ENCODE measurements around the gene TMEM11.
"Not testable (repeated sequence)": the region's sequence is repeated elsewhere in the genome, so short reads cannot be mapped to it uniquely, and the experiment has no call there.

The TMEM11 gene

GRCh38 chr17:21212826-21213637 is 929 bp downstream of the TMEM11 start:
- no peak for DNase-seq (ENCODE audit: low read depth in 4 of 4, low spot score in 1 of 4)

GRCh38 chr17:21211825-21212479 is 2.0 kb downstream of the TMEM11 start:
- no peak for DNase-seq (ENCODE audit: low read depth in 4 of 4, low spot score in 1 of 4)

GRCh38 chr17:21210411-21211076 is 3.4 kb downstream of the TMEM11 start:
- DNase-seq (ENCODE audit: low read depth in 4 of 4, low spot score in 1 of 4), result no peak

- DNase-seq (ENCODE audit: low read depth in 4 of 4, low spot score in 1 of 4), result no peak
Observed at GRCh38 chr17:21209511-21210175, 4.3 kb downstream of the TMEM11 start.

GRCh38 chr17:21208352-21208751 is 5.6 kb downstream of the TMEM11 start:
- no peak for DNase-seq (ENCODE audit: low read depth in 4 of 4, low spot score in 1 of 4)

GRCh38 chr17:21204935-21205334 is 9.0 kb downstream of the TMEM11 start:
- no peak for DNase-seq (ENCODE audit: low read depth in 4 of 4, low spot score in 1 of 4)

- no peak for DNase-seq (ENCODE audit: low read depth in 4 of 4, low spot score in 1 of 4)
Observed at GRCh38 chr17:21202512-21202911, 11.4 kb downstream of the TMEM11 start.

- DNase-seq (ENCODE audit: low read depth in 4 of 4, low spot score in 1 of 4), result no peak
Observed at GRCh38 chr17:21201874-21202273, 12.1 kb downstream of the TMEM11 start.

- no peak for DNase-seq (ENCODE audit: low read depth in 4 of 4, low spot score in 1 of 4)
Observed at GRCh38 chr17:21201298-21201595, 12.7 kb downstream of the TMEM11 start.

GRCh38 chr17:21200590-21201297 is 13.2 kb downstream of the TMEM11 start:
- no peak for DNase-seq (ENCODE audit: low read depth in 4 of 4, low spot score in 1 of 4)

GRCh38 chr17:21199856-21200255 is 14.1 kb downstream of the TMEM11 start:
- DNase-seq (ENCODE audit: low read depth in 4 of 4, low spot score in 1 of 4), result no peak

GRCh38 chr17:21199311-21199710 is 14.7 kb downstream of the TMEM11 start:
- no peak for DNase-seq (ENCODE audit: low read depth in 4 of 4, low spot score in 1 of 4)

GRCh38 chr17:21198411-21198810 is 15.6 kb downstream of the TMEM11 start:
- DNase-seq (ENCODE audit: low read depth in 4 of 4, low spot score in 1 of 4), result no peak

- no peak for DNase-seq (ENCODE audit: low read depth in 4 of 4, low spot score in 1 of 4)
Observed at GRCh38 chr17:21196126-21196525, 17.8 kb downstream of the TMEM11 start.

GRCh38 chr17:21194703-21195102 is 19.3 kb downstream of the TMEM11 start:
- no peak for DNase-seq (ENCODE audit: low read depth in 4 of 4, low spot score in 1 of 4)

- DNase-seq (ENCODE audit: low read depth in 4 of 4, low spot score in 1 of 4), result no peak
Observed at GRCh38 chr17:21194226-21194625, 19.7 kb downstream of the TMEM11 start.

GRCh38 chr17:21193031-21193430 is 20.9 kb downstream of the TMEM11 start:
- DNase-seq (ENCODE audit: low read depth in 4 of 4, low spot score in 1 of 4), result no peak

- not testable (repeated sequence) for DNase-seq (ENCODE audit: low read depth in 4 of 4, low spot score in 1 of 4)
Observed at GRCh38 chr17:21192414-21192813, 21.5 kb downstream of the TMEM11 start.

- no peak for DNase-seq (ENCODE audit: low read depth in 4 of 4, low spot score in 1 of 4)
Observed at GRCh38 chr17:21191698-21192097, 22.3 kb downstream of the TMEM11 start.

- no peak for DNase-seq (ENCODE audit: low read depth in 4 of 4, low spot score in 1 of 4)
Observed at GRCh38 chr17:21190078-21190477, 23.9 kb downstream of the TMEM11 start.

GRCh38 chr17:21189361-21189760 is 24.6 kb downstream of the TMEM11 start:
- no peak for DNase-seq (ENCODE audit: low read depth in 4 of 4, low spot score in 1 of 4)

Measured in stimulated activated CD4-positive, alpha-beta T cell treated with anti-CD3 and anti-CD28 coated beads, Interleukin-1b, Interleukin-23, amount 100 ng/mL, for 24 hours (primary cell).